GM23248 (cell line): ENCODE data around the gene CEACAM4. TPM values are rescaled to one million over a fixed set of nuclear protein-coding genes. Genes with fewer than 3 reads are reported as not detected.

ENCODE experiments used
- DNase-seq: peaks from one replicate; pipeline ENCODE4 v3.0.0-alpha.2; 2015
- H2AFZ ChIP-seq: fragments of 200-600 bp; sonication (generic); 2 replicates; pipeline ENCODE4 v1.6.1; 2016; ENCODE audit warnings: antibody characterized with exemption
- H3F3A ChIP-seq: fragments of 200-600 bp; sonication (generic); 2 replicates; pipeline ENCODE4 v1.6.1; 2016; ENCODE audit warnings: mild to moderate bottlenecking, antibody characterized with exemption, mixed run types; ENCODE audit not compliant: insufficient read depth
- H3K27ac ChIP-seq: fragments of 200-600 bp; sonication (generic); 2 replicates; pipeline ENCODE4 v1.5.1; 2016; ENCODE audit warnings: mild to moderate bottlenecking
- H3K27me3 ChIP-seq: fragments of 200-600 bp; sonication (generic); replicated peaks from 2 replicates; pipeline ENCODE4 v1.6.1; 2016; ENCODE audit warnings: mild to moderate bottlenecking; ENCODE audit not compliant: insufficient read depth
- H3K36me3 ChIP-seq: fragments of 200-600 bp; sonication (generic); 2 replicates; pipeline ENCODE4 v1.6.1; 2016; ENCODE audit warnings: low read depth, mild to moderate bottlenecking
- H3K4me1 ChIP-seq: fragments of 200-600 bp; sonication (generic); 2 replicates; pipeline ENCODE4 v1.6.1; 2016; ENCODE audit warnings: mild to moderate bottlenecking; ENCODE audit not compliant: insufficient read depth
- H3K4me2 ChIP-seq: fragments of 200-600 bp; sonication (generic); one replicate; pipeline ENCODE4 v1.6.1; 2016; ENCODE audit warnings: mild to moderate bottlenecking; ENCODE audit not compliant: unreplicated experiment
- H3K4me3 ChIP-seq: fragments of 200-600 bp; sonication (generic); 2 replicates; pipeline ENCODE4 v1.5.1; 2016; ENCODE audit warnings: mild to moderate bottlenecking
- H3K79me2 ChIP-seq: fragments of 200-600 bp; sonication (generic); 2 replicates; pipeline ENCODE4 v1.6.1; 2016; ENCODE audit warnings: mild to moderate bottlenecking; ENCODE audit not compliant: insufficient read depth
- H3K9ac ChIP-seq: fragments of 200-600 bp; sonication (generic); 2 replicates; pipeline ENCODE4 v1.6.1; 2016; ENCODE audit warnings: mild to moderate bottlenecking
- H3K9me2 ChIP-seq: fragments of 200-600 bp; sonication (generic); 2 replicates; pipeline ENCODE4 v1.6.1; 2016; ENCODE audit warnings: mixed run types, mild to moderate bottlenecking, moderate library complexity; ENCODE audit not compliant: insufficient read depth
- H3K9me3 ChIP-seq: fragments of 200-600 bp; sonication (generic); one replicate; pipeline ENCODE4 v1.6.1; 2017; ENCODE audit warnings: low read depth
- H4K20me1 ChIP-seq: fragments of 200-600 bp; sonication (generic); 2 replicates; pipeline ENCODE4 v1.6.0; 2016; ENCODE audit not compliant: insufficient read depth
- EZH2 ChIP-seq: fragments of 200-600 bp; sonication (generic); IDR thresholded peaks from 2 replicates; pipeline ENCODE4 v1.6.1; 2018; ENCODE audit warnings: antibody characterized with exemption, mild to moderate bottlenecking; ENCODE audit not compliant: insufficient read depth, poor library complexity, severe bottlenecking
- EZH2phosphoT487 ChIP-seq: fragments of 200-600 bp; sonication (generic); IDR thresholded peaks from 2 replicates; pipeline ENCODE4 v1.6.1; 2018; ENCODE audit warnings: antibody characterized with exemption, moderate library complexity, mild to moderate bottlenecking, low read depth; ENCODE audit not compliant: insufficient read depth
- WGBS, 2 experiments: methylation state at CpG; one replicate each; pipeline ENCODE4 v1.1.6; 2015 to 2017; ENCODE audit warnings: low lambda C conversion rate in 2 of 2, low coverage in 1 of 2; ENCODE audit errors: missing lambda C conversion rate in 2 of 2; 5-methylcytosine and 5-hydroxymethylcytosine counted together
- in situ Hi-C: fragments of 300-500 bp; cut with MboI; formaldehyde crosslinking; loops from 2 replicates; pipeline ENCODE4 v1.15.0; 2020
- polyA plus RNA-seq: library from polyadenylated mRNA; unstranded; fragments of >200 nt; fragmentation: Nextera tagmentation; extraction: Ambion mirVana; gene quantifications from 2 replicates; pipeline ENCODE4 v1.2.1, GENCODE V29; 2016
- total RNA-seq: library from RNA; depleted of rRNA; stranded (reverse); fragments of >200 nt; shearing (Covaris generic); gene quantifications from 2 replicates; pipeline ENCODE4 v1.2.3, GENCODE V29; 2014

CEACAM4 gene
- total and polyA plus RNA-seq, 2 experiments from 2014 or later = not detected

- DNase-seq = peak; percentile 57
- no peak for TF ChIP-seq EZH2phosphoT487
- TF ChIP-seq EZH2 = no peak
- no peak overlapping the region for H3K27ac ChIP-seq
- in situ Hi-C loops = no loop called here
- no peaks in the 10 kb centered on the region for H3K9me3 ChIP-seq
- H3K4me2 ChIP-seq = no peak overlapping the region
- H3K4me3 ChIP-seq = no peak overlapping the region
- H3K79me2 ChIP-seq = no peaks in the 10 kb centered on the region
- no peaks in the 10 kb centered on the region for H4K20me1 ChIP-seq
- no peaks in the 10 kb centered on the region for H3K4me1 ChIP-seq
- H3K27me3 ChIP-seq = no peaks in the 10 kb centered on the region
- H3K9me2 ChIP-seq = no peaks in the 10 kb centered on the region
- 1 to 3% methylated on average over 6 of the region's 6 CpGs for WGBS, 2 experiments
- no peaks in the 10 kb centered on the region for H3K36me3 ChIP-seq
- no peak overlapping the region for H3K9ac ChIP-seq
- H2AFZ ChIP-seq = no peak overlapping the region
- H3F3A ChIP-seq = no peaks in the 10 kb centered on the region
Observed at GRCh38 chr19:41641879-41642485, 15.1 kb upstream of the CEACAM4 start.

DNA sequence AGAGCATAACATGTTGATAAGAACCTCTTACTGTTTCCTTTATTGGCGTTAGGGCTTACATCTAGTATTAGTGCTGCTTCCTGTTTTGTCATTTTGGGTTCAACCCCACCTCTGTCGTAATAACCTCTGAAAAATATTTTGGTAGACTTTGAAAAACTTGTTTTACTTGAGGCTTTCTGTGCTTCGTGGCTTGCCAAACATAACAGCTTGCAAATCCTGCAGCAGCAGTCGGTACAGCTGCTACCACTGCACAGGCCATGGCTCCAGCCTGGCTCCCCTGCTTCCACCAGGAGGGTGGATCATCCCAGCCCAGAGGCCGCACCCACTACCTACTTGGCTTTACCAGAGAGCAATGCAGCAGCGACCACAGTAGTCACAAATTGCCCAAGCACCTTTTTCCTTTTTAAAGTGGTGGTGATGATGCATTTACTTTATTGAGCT lies 11.8 kb upstream of the CEACAM4 start:
- Histone ChIP-seq H2AFZ (no peak overlapping the region), H3K9ac (no peak overlapping the region), H3K79me2 (no peaks in the 10 kb centered on the region), H3K27me3 (no peaks in the 10 kb centered on the region), H3K4me2 (no peak overlapping the region), H3K4me1 (no peaks in the 10 kb centered on the region), H4K20me1 (no peaks in the 10 kb centered on the region), H3K36me3 (no peaks in the 10 kb centered on the region), H3K9me3 (no peaks in the 10 kb centered on the region), H3K4me3 (no peak overlapping the region), H3F3A (no peaks in the 10 kb centered on the region), H3K9me2 (no peaks in the 10 kb centered on the region), H3K27ac (no peak overlapping the region)
- TF ChIP-seq EZH2 (no peak), EZH2phosphoT487 (no peak)
- in situ Hi-C loops = no loop called here
- no peak for DNase-seq
- WGBS, 2 experiments = 16 to 18% methylated on average over 6 of the region's 6 CpGs

GRCh38 chr19:41637484-41637883 lies 10.6 kb upstream of the CEACAM4 start:
- Histone ChIP-seq H3K79me2 (no peaks in the 10 kb centered on the region), H3K9ac (no peak overlapping the region), H3K27ac (no peak overlapping the region), H3K9me3 (no peaks in the 10 kb centered on the region), H3K4me2 (no peak overlapping the region), H3K36me3 (no peaks in the 10 kb centered on the region), H3F3A (no peaks in the 10 kb centered on the region), H3K4me1 (no peaks in the 10 kb centered on the region), H3K27me3 (no peaks in the 10 kb centered on the region), H3K9me2 (no peaks in the 10 kb centered on the region), H3K4me3 (no peak overlapping the region), H4K20me1 (no peaks in the 10 kb centered on the region), H2AFZ (no peak overlapping the region)
- in situ Hi-C loops = no loop called here
- DNase-seq = no peak
- WGBS, 2 experiments = 16 to 25% methylated on average over 2 of the region's 2 CpGs
- TF ChIP-seq EZH2 (no peak), EZH2phosphoT487 (no peak)

DNA sequence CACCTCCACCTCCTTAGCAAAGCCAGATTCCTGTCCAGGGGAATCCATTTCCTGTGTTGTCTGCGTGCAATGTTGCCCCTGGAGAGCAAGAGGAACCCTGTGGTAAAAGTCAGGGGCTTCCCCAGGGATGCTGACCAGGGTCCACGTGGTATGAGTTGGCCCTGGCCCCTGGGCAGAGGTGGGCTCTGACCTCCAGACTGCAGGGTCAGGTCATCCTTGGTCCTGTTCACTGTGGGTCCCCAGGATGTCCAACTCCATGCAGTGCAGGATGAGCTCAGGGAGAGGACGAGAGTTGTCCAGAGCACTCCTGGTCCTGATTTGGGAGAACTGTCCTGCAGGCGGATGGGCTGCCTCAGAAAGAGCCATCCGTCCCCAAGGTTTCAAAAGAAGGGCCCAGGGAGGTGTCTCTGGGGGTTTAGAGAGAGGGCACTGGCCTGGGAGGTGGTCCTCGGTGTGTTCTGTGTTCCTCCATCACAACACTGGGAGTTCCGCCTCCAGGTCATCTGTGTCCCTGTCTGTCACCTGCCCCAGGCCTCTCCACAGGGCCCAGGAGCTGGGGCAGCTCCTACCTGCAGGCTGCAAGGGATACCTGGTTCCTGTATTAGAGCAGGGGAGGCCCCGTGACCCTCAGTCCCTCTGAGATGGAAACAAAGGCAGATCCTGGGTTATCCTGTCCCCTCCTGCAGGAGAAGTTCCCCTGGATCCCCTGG lies 1.2 kb upstream of the CEACAM4 start:
- H3F3A ChIP-seq = no peaks in the 10 kb centered on the region
- in situ Hi-C loops = no loop called here
- no peak for TF ChIP-seq EZH2
- H2AFZ ChIP-seq = no peak overlapping the region
- no peaks in the 10 kb centered on the region for H3K9me3 ChIP-seq
- WGBS, 2 experiments = 15 to 21% methylated on average over 6 to 8 of the region's 8 CpGs
- no peak overlapping the region for H3K9ac ChIP-seq
- no peaks in the 10 kb centered on the region for H3K4me1 ChIP-seq
- DNase-seq = no peak
- no peaks in the 10 kb centered on the region for H4K20me1 ChIP-seq
- no peaks in the 10 kb centered on the region for H3K9me2 ChIP-seq
- H3K4me3 ChIP-seq = no peak overlapping the region
- no peak overlapping the region for H3K27ac ChIP-seq
- H3K79me2 ChIP-seq = no peaks in the 10 kb centered on the region
- H3K36me3 ChIP-seq = no peaks in the 10 kb centered on the region
- no peak overlapping the region for H3K4me2 ChIP-seq
- H3K27me3 ChIP-seq = peaks cover 15% of the 10 kb centered on the region
